ENCODE measurements around the gene ARHGAP19.

Gene ARHGAP19

GRCh38 chr10:97228130-97228774 lies 64.2 kb downstream of the ARHGAP19 start:
- no peak for DNase-seq

DNA sequence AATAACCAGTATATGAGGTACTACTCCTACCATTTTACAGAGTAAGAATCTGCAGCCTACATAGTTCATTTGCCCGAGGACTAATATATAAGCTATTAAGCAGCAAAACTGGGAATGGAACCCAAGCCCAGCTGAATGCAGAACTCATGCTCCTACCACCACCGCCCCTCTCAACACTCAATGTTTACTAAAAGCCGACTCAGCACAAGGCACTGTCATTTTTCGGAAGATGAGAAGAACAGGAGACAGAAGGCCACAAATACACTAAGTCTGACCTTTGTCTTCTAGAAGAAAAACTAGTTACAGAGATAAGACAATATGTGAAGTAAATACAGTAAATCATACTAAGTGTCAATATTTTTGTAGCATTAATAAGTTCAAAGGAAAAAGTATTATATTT lies 66.0 kb downstream of the ARHGAP19 start:
- no peak for DNase-seq

- no peak for DNase-seq
Observed at GRCh38 chr10:97224483-97225435, 67.7 kb downstream of the ARHGAP19 start.

DNA sequence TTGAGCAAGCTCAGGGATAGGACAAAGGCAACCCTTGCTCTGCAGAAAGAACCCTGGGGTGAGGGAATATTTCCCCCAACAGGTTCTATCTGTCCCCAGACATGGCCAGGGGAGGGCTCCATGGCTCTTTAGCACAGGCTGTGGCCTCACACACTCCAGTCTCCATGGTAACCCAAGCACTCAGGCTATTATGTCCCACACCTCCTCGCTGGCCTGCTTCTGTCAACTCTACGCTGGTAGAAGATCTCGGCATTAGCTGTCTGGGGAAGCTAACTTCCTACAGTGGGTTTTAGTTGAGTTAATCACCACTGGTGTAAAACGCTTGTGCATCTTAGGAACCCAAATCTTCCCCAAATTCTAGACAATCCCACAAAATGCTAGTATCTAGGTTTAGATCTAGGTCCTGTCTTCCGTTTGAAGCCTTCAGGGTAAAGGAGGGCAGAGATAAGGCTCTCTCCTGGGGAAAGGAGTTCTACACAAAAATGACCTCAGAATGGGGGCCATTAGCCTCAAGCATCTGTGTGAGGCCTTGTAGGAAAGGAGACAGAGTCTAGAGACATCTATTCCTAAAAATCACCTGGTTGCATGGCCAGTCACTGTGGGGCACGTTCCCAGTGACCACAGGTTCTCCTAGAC lies 70.0 kb downstream of the ARHGAP19 start:
- DNase-seq: no peak

GRCh38 chr10:97220355-97220754 lies 72.1 kb downstream of the ARHGAP19 start:
- no peak for DNase-seq

DNA sequence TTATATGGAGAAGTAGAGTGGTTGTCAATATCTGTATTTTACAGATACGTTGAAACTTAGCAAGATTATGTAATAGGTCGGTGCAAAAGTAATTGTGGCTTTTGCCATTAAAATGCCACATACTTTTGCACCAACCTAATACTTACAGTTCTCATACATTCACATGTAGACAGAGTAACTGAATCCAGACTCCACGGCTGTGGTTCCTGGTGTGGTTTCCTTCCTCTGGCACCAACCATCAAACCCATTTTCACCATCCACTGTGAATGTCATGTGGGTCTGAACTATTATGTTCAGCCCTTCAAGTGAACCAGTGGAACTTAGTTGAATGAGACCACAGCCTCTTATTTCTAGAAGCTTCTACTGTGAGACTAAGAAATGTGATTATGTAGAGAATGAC lies 75.1 kb downstream of the ARHGAP19 start:
- peak; percentile 11 for DNase-seq

DNA sequence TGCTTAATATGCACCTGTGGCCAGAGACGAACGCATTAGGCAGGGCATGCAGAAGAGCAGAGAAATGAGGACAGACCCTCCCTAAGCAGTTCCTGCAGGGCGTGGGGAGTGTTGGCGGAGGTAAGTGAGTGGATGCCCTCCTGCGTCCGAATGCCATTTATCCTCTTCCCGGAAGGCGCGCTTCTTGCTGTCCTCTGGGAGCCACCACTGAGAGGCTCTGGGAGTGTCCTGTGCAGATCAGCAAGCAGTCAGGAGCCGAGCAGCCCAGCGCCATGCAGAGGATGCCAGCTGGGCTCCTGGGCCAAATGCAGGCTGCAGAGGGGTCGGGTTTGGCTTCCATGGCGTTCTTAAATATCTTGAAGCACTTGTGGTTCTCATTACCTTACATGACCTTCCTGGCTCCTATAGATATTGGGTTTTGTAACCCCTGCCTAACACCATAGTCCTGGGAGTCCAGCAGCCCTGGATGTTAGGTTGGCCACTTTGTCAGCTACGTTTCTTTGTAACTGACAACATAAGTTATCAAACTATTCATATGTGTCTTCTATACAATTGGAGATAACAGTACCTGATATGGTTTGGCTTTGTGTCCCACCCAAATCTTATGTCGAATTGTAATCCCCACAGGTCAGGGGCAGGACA lies 76.7 kb downstream of the ARHGAP19 start:
- no peak for DNase-seq

- no peak for DNase-seq
Observed at GRCh38 chr10:97213431-97213830, 79.0 kb downstream of the ARHGAP19 start.

DNA sequence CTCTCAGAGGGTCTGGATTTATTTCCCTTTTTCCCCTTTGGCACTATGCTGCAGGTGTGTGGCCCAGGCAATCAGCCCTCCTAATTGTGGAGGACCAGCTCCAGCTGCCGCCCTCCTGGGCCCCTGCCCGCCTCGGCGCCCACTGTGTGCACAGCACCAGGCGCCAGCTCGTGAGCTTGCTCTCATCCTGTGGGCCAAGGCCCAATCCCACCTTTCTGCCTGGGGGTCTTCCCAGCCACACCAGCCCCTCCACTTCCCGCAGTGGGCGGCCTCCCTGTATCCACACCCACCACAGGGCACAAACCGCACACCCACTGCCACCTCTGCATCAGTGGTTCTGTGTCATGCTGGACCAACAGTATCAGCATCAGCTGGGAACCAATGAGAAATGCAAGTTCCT lies 81.2 kb downstream of the ARHGAP19 start:
- no peak for DNase-seq

DNA sequence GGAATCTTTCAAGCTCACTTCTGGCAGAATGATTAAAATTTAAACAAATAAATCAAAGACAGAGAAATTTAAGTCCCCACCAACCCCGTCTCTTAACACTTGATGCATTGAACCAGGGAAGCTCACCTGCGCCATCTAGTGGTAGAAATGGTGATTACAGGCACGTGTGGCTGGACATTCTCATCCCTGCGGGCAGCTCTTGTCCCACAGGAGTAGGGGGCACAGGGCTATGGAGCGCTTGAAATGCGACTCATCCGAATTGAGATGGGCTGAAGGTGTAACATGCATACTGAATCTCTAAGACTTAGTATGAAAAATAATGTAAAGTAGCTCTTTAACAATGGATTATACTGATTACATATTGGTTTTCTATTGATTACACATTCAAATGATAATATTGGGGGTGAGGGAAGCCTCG lies 81.9 kb downstream of the ARHGAP19 start:
- DNase-seq: peak; percentile 68

DNA sequence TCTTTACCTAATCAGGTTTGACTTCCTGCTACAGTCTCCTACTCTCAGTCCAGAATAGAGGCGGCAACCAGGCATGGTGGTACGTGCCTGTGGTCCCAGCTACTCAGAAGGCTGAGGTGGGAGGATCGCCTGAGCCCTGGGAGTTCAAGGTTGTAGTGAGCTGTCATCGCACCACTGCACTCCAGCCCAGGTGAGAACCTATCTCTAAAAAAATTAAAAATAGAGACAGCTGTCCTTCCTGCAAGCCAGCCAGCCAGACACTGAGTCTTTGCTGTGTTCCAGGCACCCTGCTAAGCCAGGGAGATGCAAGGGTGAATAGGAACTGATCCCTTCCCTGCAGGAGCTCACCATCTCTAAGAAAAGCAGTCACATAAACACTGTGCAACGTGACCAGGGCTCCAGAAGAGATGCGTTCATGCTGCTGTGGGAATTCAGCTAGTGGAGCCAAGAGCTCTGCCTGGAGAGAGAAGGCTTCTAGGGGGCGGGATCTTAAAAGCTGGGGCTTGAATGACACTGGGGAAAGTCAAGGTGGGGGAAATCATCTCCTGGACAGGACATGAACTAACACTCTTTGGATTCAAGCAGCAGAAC lies 84.6 kb downstream of the ARHGAP19 start:
- no peak for DNase-seq

- DNase-seq: no peak
Observed at GRCh38 chr10:97207131-97207530, 85.3 kb downstream of the ARHGAP19 start.

DNA sequence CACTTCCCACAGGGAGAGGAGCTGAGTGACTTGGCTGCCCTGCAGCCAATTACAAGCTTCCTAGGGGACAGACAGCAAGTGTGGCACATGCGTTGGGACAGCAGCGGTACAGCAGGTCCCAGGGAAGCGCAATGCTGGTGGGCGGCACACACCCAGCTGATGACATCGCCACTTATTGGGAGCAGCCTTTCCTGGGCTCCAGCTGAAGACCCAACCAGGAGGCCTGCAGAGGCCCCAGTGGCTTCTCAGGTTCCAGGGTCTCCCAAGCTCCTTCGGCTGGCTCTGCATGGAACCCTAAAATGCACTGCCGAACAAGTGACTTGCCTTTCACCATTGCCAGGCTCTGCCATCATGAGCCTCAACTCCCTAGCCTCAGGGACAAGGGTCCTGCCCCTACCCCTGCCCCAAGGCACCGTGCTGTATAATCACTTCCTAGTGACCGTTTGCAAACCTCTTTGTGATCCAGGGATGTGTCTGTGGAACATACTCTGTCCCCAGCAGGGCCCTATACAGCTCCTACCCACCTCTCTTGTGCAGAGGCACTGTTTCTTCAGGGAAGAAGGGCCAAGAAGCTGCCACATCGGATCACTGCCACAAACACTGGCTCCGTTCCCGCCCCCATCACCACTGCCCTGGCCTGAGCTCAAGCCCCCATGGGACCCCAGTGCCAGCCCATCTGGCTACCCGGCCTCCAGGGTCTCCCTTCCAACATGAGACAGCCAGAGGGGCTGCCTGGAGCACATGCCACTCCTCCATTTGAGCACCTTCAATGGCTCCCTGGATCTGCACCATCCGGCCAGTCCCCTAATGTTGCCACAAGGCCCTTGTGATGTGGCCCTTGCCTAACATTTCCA lies 87.4 kb downstream of the ARHGAP19 start:
- no peak for DNase-seq

DNA sequence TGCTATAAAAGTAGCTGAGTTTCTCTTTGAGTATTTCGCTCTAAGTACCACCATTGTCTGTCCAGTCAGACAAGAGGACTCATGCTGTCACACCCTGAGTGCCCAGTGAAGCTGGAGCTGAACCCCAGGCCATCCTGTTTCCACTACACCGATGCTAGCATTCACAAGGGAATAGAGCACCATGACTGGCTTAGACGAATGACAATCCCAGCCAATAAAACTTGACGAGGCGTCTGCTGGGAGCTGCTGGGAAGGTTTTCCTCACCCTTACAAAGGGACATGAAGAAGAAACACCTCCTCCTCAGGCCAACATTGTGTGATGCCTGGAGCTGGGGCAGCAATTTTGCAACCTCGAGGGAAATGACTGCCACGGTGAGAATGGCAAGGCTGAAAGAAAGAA lies 89.2 kb downstream of the ARHGAP19 start:
- DNase-seq: no peak

GRCh38 chr10:97200616-97201015 lies 91.8 kb downstream of the ARHGAP19 start:
- no peak for DNase-seq

GRCh38 chr10:97199152-97199551 lies 93.3 kb downstream of the ARHGAP19 start:
- DNase-seq: no peak

DNA sequence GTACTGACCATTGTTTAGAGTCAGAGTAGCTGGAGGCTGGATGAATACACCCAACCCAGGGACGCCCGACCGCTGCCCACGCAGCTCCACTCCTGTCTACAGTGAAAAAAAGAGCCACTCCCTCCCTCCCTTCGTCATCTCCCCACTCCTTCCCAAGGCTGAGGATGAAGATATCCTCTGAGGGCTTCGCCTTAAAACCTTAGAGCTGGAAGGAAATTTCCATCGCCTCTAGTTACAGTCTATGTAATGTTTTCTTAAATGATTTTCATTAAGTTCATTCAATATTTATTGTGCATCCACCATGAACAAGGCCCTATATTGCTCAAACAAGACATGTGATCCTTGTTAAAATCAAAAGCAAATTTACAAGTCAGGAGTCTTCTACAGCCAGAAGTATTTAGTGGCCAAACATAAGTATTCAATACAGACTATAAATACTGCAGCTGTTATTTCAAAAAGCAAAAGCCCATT lies 95.4 kb downstream of the ARHGAP19 start:
- no peak for DNase-seq

DNA sequence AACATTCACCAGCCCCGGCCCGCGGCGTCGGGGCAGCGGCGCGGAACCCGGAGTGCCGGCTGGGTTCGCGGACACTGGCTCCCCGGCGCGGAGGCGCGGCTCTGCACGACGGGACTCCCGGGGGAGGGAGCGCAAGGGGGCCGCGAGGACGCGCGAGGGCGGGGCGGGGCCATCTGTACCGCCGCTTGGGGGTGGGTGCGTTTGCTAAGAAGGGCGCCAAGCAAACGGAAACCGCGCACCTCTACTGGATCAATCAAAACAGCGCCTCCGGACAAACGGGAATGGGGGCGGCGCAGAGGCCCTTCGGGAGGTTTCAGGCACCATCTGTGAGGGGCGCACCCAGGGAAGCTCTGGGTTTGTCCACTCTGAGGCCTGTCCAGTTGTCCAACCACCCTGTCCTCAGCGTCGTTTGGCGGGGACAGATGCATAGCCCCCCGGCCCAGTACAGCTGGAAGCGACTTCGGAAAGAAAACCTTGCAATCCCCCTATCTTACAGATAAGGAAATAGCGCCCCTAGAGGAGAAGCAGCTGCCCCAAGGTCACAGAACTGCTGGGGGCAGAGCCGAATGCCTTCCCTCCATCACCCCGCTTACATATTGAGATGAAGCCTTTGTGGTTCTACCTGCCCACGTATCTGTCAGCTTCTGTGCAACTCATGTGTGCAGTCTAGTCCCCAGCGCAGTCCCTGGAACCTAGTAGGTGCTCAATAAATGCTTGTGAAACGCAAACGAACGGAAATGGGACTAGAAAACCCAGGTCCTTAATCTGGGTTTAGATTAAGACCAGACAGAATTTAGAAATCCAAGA lies 96.0 kb downstream of the ARHGAP19 start:
- peak; percentile 56 for DNase-seq

GRCh38 chr10:97195706-97196222 lies 96.7 kb downstream of the ARHGAP19 start:
- no peak for DNase-seq

DNA sequence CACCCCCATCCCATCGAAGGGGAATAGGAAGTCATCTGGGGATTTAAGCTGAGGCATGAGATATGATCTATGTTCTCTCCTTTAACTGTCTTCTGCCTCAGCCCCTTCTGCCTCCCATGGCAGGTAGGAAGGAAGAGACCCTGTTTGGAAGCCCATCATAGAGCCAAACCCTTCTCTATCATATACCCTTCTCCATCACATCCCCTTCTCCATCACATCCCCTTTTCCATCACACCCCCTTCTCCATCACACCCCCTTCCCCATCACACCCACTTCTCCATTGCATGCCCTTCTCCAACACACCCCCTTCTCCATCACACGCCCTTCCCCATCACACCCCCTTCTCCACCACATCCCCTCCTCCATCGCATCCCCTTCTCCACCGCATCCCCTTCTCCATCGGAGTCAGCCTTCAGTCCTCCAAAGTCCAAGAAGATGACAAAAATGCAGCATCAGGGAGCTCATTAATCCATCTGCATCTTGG lies 99.4 kb downstream of the ARHGAP19 start:
- DNase-seq: no peak
